MCF 10A (cell line): Measurements from ENCODE around the gene CSNK2A1. TPM values are rescaled to one million over a fixed set of nuclear protein-coding genes. Genes with fewer than 3 reads are reported as not detected.

Experiments used
- BruUV-seq: library from RNA; stranded (reverse); fragments of 400-500 nt; replicated peaks from 2 replicates; lab custom pipeline; 2021; lab: Mats Ljungman, UMichigan
- CTCF ChIA-PET: fragments of 300-600 bp; sonication (Branson Sonifier 250); formaldehyde crosslinking; extraction: SDS; loops from one replicate; lab custom pipeline; 2021; ENCODE audit warnings: antibody characterized with exemption, inconsistent platforms; lab: Yijun Ruan, JAX
- POLR2A ChIA-PET: fragments of 300-600, 350-650 bp; sonication (Branson Sonifier 250); formaldehyde crosslinking; extraction: SDS; loops from one replicate; lab custom pipeline; 2020; ENCODE audit warnings: antibody characterized with exemption, inconsistent platforms; lab: Yijun Ruan, JAX
- DNase-seq: peaks from one replicate; pipeline ENCODE4 v3.0.0-alpha.2; 2018; ENCODE audit not compliant: unreplicated experiment
- H3K27ac Mint-ChIP-seq: one replicate; pipeline ENCODE4 v1.8.0; 2022; ENCODE audit warnings: mild to moderate bottlenecking, low read depth, mixed read lengths; ENCODE audit not compliant: unreplicated experiment
- H3K27me3 Mint-ChIP-seq: one replicate; pipeline ENCODE4 v1.8.0; 2022; ENCODE audit warnings: mixed read lengths; ENCODE audit not compliant: insufficient read depth, unreplicated experiment
- H3K36me3 Mint-ChIP-seq: one replicate; pipeline ENCODE4 v1.8.0; 2022; ENCODE audit warnings: mild to moderate bottlenecking, moderate library complexity, mixed read lengths; ENCODE audit not compliant: insufficient read depth, unreplicated experiment
- H3K4me1 Mint-ChIP-seq: one replicate; pipeline ENCODE4 v1.8.0; 2022; ENCODE audit warnings: mixed read lengths; ENCODE audit not compliant: insufficient read depth, unreplicated experiment
- H3K4me3 Mint-ChIP-seq: one replicate; pipeline ENCODE4 v1.8.0; 2022; ENCODE audit warnings: mild to moderate bottlenecking, moderate library complexity, mixed read lengths; ENCODE audit not compliant: unreplicated experiment
- H3K9me3 Mint-ChIP-seq: one replicate; pipeline ENCODE4 v1.8.0; 2022; ENCODE audit warnings: mixed read lengths; ENCODE audit not compliant: unreplicated experiment
- intact Hi-C: fragments of 100-400 bp; cut with micrococcal nuclease; formaldehyde crosslinking; loops from 2 replicates; pipeline ENCODE4 v1.14.1; 2022
- total RNA-seq: library from RNA; stranded (reverse); gene quantifications from 2 replicates; pipeline ENCODE4 v1.2.3, GENCODE V29; 2022
- TF ChIP-seq, protein P1 (sequence below): fragments of 200-600 bp; IDR thresholded peaks from one replicate; pipeline ENCODE4 v1.8.0; 2022; ENCODE audit warnings: antibody characterized with exemption, mild to moderate bottlenecking; ENCODE audit not compliant: unreplicated experiment

The CSNK2A1 gene
- total RNA-seq, 1 experiment from 2014 or later, result 271 TPM

- Mint-ChIP-seq H3K36me3 (no peaks in the 10 kb centered on the region), H3K4me3 (no peak overlapping the region), H3K4me1 (peaks cover 4% of the 10 kb centered on the region), H3K27ac (no peak overlapping the region), H3K9me3 (peaks cover 6% of the 10 kb centered on the region), H3K27me3 (peaks cover 39% of the 10 kb centered on the region)
- POLR2A ChIA-PET, result interaction anchor here (1.6 kb wide), 1 partner anchor 25 kb away, joined by 3 read pairs; no protein-coding TSS in a partner anchor
- DNase-seq, result no peak
- CTCF ChIA-PET, result interaction anchor here (0.7 to 4.5 kb wide), 4 partner anchors 11 to 189 kb away, joined by 3 to 34 read pairs (median 8); no protein-coding TSS in a partner anchor
- TF ChIP-seq, protein P1, sequence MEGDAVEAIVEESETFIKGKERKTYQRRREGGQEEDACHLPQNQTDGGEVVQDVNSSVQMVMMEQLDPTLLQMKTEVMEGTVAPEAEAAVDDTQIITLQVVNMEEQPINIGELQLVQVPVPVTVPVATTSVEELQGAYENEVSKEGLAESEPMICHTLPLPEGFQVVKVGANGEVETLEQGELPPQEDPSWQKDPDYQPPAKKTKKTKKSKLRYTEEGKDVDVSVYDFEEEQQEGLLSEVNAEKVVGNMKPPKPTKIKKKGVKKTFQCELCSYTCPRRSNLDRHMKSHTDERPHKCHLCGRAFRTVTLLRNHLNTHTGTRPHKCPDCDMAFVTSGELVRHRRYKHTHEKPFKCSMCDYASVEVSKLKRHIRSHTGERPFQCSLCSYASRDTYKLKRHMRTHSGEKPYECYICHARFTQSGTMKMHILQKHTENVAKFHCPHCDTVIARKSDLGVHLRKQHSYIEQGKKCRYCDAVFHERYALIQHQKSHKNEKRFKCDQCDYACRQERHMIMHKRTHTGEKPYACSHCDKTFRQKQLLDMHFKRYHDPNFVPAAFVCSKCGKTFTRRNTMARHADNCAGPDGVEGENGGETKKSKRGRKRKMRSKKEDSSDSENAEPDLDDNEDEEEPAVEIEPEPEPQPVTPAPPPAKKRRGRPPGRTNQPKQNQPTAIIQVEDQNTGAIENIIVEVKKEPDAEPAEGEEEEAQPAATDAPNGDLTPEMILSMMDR, result no peak
- intact Hi-C loops, result no loop called here
- no TSS peak for BruUV-seq
These were observed 7.0 kb upstream of the CSNK2A1 start for GRCh38 chr20:550611-551010.

DNA sequence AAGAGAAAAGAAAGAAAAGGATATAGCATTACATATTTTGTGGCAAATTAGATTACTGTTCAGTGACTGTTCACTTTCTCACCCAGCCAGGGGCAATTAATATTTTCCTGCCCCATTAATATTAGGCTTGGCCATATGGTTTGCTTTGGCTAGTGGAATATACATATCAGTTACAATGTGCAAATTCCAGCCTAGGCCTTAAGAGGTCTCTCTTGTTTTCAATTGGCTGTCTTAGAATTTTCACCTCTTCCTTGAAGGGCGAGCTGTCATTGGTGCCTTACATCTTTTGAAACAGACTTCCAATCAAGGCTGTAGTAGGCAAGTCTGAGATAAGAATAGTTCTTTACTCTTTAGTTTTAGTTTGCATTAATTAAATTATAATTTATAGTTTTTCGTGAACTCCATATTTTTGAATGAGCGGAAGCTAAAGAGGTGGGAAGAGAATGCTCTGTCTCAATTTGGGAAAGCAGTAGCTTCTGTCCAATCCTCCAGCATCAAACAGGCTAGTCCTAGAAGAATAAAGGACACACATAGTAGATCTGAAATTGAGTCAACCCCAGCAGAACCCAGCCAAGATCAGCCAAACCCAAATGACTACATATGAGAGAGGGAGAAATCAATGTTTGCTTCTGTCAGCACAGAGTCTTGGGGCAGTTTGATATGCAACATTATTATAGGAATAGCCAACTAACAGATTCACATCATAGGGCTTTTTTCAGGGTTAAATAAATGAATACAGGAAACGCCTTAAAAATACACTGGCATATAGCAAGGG lies 6.3 kb upstream of the CSNK2A1 start:
- no peaks in the 10 kb centered on the region for H3K36me3 Mint-ChIP-seq
- H3K9me3 Mint-ChIP-seq, result peaks cover 6% of the 10 kb centered on the region
- CTCF ChIA-PET, result interaction anchor here (0.6 to 4.5 kb wide), 5 partner anchors 9 to 782 kb away, joined by 3 to 34 read pairs (median 4); no protein-coding TSS in a partner anchor
- POLR2A ChIA-PET, result interaction anchor here (0.6 kb wide), 1 partner anchor 68 kb away, joined by 3 read pairs; no protein-coding TSS in a partner anchor
- BruUV-seq, result no TSS peak
- peaks cover 4% of the 10 kb centered on the region for H3K4me1 Mint-ChIP-seq
- intact Hi-C loops, result no loop called here
- no peak overlapping the region for H3K27ac Mint-ChIP-seq
- H3K4me3 Mint-ChIP-seq, result no peak overlapping the region
- peaks cover 32% of the 10 kb centered on the region for H3K27me3 Mint-ChIP-seq
- TF ChIP-seq, protein P1, result no peak
- DNase-seq, result no peak

DNA sequence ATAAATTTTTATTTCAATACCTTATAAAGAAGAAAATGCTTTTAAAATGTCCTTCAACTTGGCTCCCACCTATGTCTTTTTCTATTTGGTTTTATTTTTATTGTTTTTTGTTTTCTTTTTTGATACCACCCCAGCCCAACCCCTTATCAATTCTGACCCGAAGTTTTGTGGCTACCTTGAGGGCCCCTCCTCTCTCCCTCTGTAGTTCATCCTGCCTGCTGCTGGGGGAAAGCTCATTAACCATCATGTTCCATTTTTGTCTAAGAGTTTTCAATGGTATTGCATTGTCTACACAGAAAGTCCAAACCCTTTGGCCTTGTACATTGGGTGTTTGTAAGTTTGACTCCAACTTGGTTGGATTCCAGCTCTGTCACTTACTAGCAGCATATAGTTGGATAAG lies 5.3 kb upstream of the CSNK2A1 start:
- peaks cover 13% of the 10 kb centered on the region for H3K4me1 Mint-ChIP-seq
- DNase-seq, result no peak
- no TSS peak for BruUV-seq

GRCh38 chr20:547394-547793 lies 3.8 kb upstream of the CSNK2A1 start:
- Mint-ChIP-seq H3K36me3 (peaks cover 1% of the 10 kb centered on the region), H3K27ac (no peak overlapping the region), H3K4me1 (peaks cover 19% of the 10 kb centered on the region), H3K4me3 (no peak overlapping the region), H3K9me3 (peaks cover 6% of the 10 kb centered on the region), H3K27me3 (peaks cover 20% of the 10 kb centered on the region)
- POLR2A ChIA-PET, result no interaction called here
- no TSS peak for BruUV-seq
- TF ChIP-seq, protein P1, result no peak
- CTCF ChIA-PET, result interaction anchor here (0.7 to 1.6 kb wide), 4 partner anchors 15 to 192 kb away, joined by 4 to 7 read pairs (median 6); no protein-coding TSS in a partner anchor
- no peak for DNase-seq
- intact Hi-C loops, result no loop called here

More for the DNA sequence above, 5.3 kb upstream of the CSNK2A1 start:
- ChIA-PET CTCF (interaction anchor here (0.6 to 4.5 kb wide), 4 partner anchors 8 to 783 kb away, joined by 3 to 34 read pairs (median 4); no protein-coding TSS in a partner anchor), POLR2A (interaction anchor here (0.6 kb wide), 1 partner anchor 69 kb away, joined by 3 read pairs; no protein-coding TSS in a partner anchor)
- Mint-ChIP-seq H3K27me3 (peaks cover 24% of the 10 kb centered on the region), H3K9me3 (peaks cover 6% of the 10 kb centered on the region), H3K4me3 (no peak overlapping the region), H3K36me3 (no peaks in the 10 kb centered on the region), H3K27ac (no peak overlapping the region)
- TF ChIP-seq, protein P1, result no peak
- intact Hi-C loops, result no loop called here
